Lung (tissue), 12 donors: Measurements from ENCODE around the gene SLC35F5. TPM values are rescaled to one million over a fixed set of nuclear protein-coding genes. Genes with fewer than 3 reads are reported as not detected.

Experiments used
- ATAC-seq: fragments of 200-7000 bp; cut with Tn5 transposase; one replicate; pipeline ENCODE4 v1.9.1; 2020; ENCODE audit warnings: moderate number of reproducible peaks; ENCODE audit not compliant: insufficient read depth, low FRiP score
- DNase-seq, 3 donors: peaks; one replicate each; pipeline ENCODE4 v3.0.0-alpha.2; 2013 to 2017
- H3K27ac ChIP-seq, 2 donors: one replicate each; pipeline ENCODE4 v1.5.1; 2013; ENCODE audit warnings: mild to moderate bottlenecking in 2 of 2, moderate library complexity in 2 of 2, control low read depth in 1 of 2, inconsistent platforms in 1 of 2, low read depth in 1 of 2, low read length in 1 of 2
- H3K27me3 ChIP-seq, 3 donors: one replicate each; pipeline ENCODE4 v1.5.1; 2013; ENCODE audit warnings: low read length in 2 of 3; ENCODE audit not compliant: control insufficient read depth in 3 of 3, insufficient read depth in 3 of 3
- H3K36me3 ChIP-seq, 4 donors: one replicate each; pipeline ENCODE4 v1.5.1; 2013; ENCODE audit warnings: low read length in 4 of 4, mild to moderate bottlenecking in 1 of 4, moderate library complexity in 1 of 4; ENCODE audit not compliant: control insufficient read depth in 4 of 4, insufficient read depth in 4 of 4
- H3K4me1 ChIP-seq, 5 donors: one replicate each; pipeline ENCODE4 v1.5.1; 2013; ENCODE audit warnings: low read length in 5 of 5, mild to moderate bottlenecking in 2 of 5, moderate library complexity in 1 of 5; ENCODE audit not compliant: control insufficient read depth in 5 of 5, insufficient read depth in 5 of 5
- H3K4me3 ChIP-seq: one replicate; pipeline ENCODE4 v1.5.1; 2013; ENCODE audit warnings: mild to moderate bottlenecking, control low read depth, moderate library complexity
- H3K9ac ChIP-seq, 2 donors: one replicate each; pipeline ENCODE4 v1.5.1; 2013; ENCODE audit warnings: low read length in 2 of 2, control low read depth in 1 of 2; ENCODE audit not compliant: insufficient read depth in 1 of 2
- H3K9me3 ChIP-seq, 4 donors: one replicate each; pipeline ENCODE4 v1.5.1; 2013; ENCODE audit warnings: low read length in 3 of 4, mild to moderate bottlenecking in 1 of 4, moderate library complexity in 1 of 4; ENCODE audit not compliant: control insufficient read depth in 4 of 4, insufficient read depth in 3 of 4
- WGBS, 2 donors: extraction: QIAGEN DNeasy Blood & Tissue Kit; methylation state at CpG; one replicate each; pipeline ENCODE4 v1.1.7; 2013; 5-methylcytosine and 5-hydroxymethylcytosine counted together
- polyA plus RNA-seq, 2 donors: library from polyadenylated mRNA; stranded (reverse); fragments of 200-250 nt; gene quantifications; one replicate each; pipeline ENCODE4 v1.2.1, GENCODE V29; 2013
- total RNA-seq, 2 donors: library from RNA; depleted of rRNA in 1 of 2; stranded (reverse); fragments of >200 nt in 1 of 2; gene quantifications; one replicate each; pipeline ENCODE4 v1.2.1, GENCODE V29; 2014 to 2021
- TF ChIP-seq, protein P1 (sequence below): IDR thresholded peaks from 2 replicates; pipeline ENCODE4 v1.5.1; 2012; ENCODE audit warnings: mild to moderate bottlenecking; ENCODE audit errors: control extremely low read depth, extremely low read depth
- donor health status: control.
- donor health status: control.
- donor health status: Bipolar disorder and iron deficiency.
- donor health status: healthy.
- donor health status: DM: yes; HTN: yes; CAD: no.

The SLC35F5 gene
- total and polyA plus RNA-seq, 4 donors = 17.8 to 216 (median 37.9) TPM

DNA sequence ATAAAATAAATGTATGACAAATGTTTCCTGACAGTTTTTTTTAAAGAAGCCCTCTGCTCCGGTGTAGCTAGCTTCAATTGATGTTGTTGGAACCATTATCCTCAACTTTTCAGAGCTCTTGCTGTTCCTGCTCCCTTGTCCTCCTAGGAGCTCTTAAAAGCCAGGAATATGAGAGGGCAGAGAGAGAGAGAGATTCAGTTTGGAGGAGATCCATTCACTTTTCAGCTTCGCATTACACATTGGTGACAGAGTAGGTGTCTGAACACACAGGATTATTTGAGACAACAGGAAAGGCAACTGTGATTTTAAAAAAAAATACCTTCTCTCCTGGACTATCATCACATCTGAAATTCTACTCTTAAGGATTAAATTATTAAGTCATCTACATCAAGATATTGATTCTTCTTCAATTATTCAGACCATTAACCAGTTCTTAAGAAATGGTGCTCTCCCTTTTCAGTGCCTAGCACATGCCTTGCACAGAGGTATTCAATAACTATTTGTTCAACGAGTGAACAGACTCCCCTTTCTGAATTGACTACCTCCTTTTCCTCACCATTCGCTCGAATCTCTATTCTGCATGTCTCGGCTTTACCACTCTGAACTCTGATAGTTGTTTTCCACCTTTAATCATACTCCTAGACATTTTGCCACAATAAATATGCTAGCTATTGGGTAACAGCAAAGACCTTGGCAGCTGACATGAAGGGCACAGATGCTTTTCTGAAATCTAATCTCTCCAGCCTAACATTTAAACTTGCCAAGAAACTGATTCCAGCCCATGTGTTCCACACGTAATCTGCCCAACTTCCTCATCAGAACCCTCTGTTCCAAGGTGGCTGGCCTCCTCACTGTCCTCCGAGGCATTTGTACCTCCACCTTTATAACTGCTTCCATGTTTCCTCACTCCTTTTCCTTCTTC, 28.6 kb upstream of the SLC35F5 start:
- Histone ChIP-seq H3K9ac (no peak overlapping the region), H3K27ac (peak overlapping the region in 1 of 2 donors; percentile 21), H3K4me3 (no peak overlapping the region), H3K36me3 (no peaks in the 10 kb centered on the region), H3K27me3 (no peaks in the 10 kb centered on the region), H3K4me1 (no peaks in the 10 kb centered on the region), H3K9me3 (peaks cover 0 to 2% (median 0%) of the 10 kb centered on the region in 4 donors)
- DNase-seq = no peak
- WGBS, 2 donors = 65 to 72% methylated on average over 8 of the region's 8 CpGs
- TF ChIP-seq, protein P1, sequence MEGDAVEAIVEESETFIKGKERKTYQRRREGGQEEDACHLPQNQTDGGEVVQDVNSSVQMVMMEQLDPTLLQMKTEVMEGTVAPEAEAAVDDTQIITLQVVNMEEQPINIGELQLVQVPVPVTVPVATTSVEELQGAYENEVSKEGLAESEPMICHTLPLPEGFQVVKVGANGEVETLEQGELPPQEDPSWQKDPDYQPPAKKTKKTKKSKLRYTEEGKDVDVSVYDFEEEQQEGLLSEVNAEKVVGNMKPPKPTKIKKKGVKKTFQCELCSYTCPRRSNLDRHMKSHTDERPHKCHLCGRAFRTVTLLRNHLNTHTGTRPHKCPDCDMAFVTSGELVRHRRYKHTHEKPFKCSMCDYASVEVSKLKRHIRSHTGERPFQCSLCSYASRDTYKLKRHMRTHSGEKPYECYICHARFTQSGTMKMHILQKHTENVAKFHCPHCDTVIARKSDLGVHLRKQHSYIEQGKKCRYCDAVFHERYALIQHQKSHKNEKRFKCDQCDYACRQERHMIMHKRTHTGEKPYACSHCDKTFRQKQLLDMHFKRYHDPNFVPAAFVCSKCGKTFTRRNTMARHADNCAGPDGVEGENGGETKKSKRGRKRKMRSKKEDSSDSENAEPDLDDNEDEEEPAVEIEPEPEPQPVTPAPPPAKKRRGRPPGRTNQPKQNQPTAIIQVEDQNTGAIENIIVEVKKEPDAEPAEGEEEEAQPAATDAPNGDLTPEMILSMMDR = no peak
- ATAC-seq = no peak

DNA sequence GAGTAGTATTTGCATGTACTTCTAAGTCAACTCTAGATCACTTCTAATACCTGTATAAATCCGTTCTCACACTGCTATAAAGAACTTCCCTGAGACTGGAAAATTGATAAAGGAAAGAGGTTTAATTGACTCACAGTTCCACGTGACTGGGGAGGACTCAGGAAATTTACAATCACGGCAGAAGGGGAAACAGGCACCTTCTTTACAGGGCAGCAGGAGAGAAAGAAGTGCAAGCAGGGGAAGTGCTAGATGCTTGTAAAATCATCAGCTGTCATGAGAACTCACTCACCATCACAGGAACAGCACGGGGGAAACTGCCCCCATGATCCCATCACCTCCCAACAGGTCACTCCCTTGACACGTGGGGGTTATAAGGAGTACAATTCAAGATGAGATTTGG, 24.0 kb upstream of the SLC35F5 start:
- TF ChIP-seq, protein P1 = no peak
- Histone ChIP-seq H3K27ac (no peak overlapping the region), H3K9ac (no peak overlapping the region), H3K4me1 (no peaks in the 10 kb centered on the region), H3K27me3 (no peaks in the 10 kb centered on the region), H3K36me3 (no peaks in the 10 kb centered on the region), H3K9me3 (no peaks in the 10 kb centered on the region), H3K4me3 (no peak overlapping the region)
- 29 to 44% methylated on average over 5 of the region's 5 CpGs for whole genome bisulfite sequencing, 2 donors
- ATAC-seq (no peak), DNase-seq (no peak)

DNA sequence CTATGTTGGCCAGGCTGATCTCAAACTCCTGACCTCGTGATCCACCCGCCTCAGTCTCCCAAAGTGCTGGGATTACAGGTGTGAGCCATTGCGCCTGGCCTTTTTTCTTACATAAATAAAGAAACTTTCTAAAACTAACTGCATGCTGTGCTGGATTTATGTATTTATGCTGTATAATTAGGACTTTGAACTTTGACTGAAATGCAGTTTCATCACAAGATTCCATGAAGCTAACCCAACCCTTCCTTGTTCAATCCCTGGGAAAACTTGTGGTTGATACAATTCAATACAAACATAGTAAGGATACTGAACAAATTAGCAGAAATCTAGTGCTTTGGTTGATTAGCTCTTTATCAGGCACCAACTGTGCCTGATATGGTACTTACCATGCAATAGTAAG, 20.9 kb upstream of the SLC35F5 start:
- ATAC-seq = no peak
- Histone ChIP-seq H3K4me1 (no peaks in the 10 kb centered on the region), H3K27me3 (no peaks in the 10 kb centered on the region), H3K36me3 (no peaks in the 10 kb centered on the region), H3K27ac (no peak overlapping the region), H3K4me3 (no peak overlapping the region), H3K9ac (no peak overlapping the region), H3K9me3 (no peaks in the 10 kb centered on the region)
- TF ChIP-seq, protein P1 = no peak
- WGBS, 2 donors = 93 to 98% methylated on average over 3 of the region's 3 CpGs
- no peak for DNase-seq
